Right atrium auricular region (tissue), 2 donors: ENCODE results near the gene VGLL4. TPM values are rescaled to one million over a fixed set of nuclear protein-coding genes. Genes with fewer than 3 reads are reported as not detected.
"Not testable (repeated sequence)": the region's sequence is repeated elsewhere in the genome, so short reads cannot be mapped to it uniquely, and the experiment has no call there.

Experiments used
- DNase-seq: peaks from one replicate; pipeline ENCODE4 v3.0.0-alpha.2; 2019; ENCODE audit warnings: low spot score
- H3K27ac ChIP-seq, 2 donors: fragments of 200-600 bp; sonication (generic); 1 replicate in 1 of 2; 2 replicates in 1 of 2; pipeline ENCODE4 v1.5.1; 2016 to 2019
- H3K27me3 ChIP-seq, 2 donors: fragments of 200-600 bp; sonication (generic); one replicate each; pipeline versions ENCODE4 v1.5.1 to v1.6.0; 2017 to 2019
- H3K36me3 ChIP-seq: fragments of 200-600 bp; sonication (generic); one replicate; pipeline ENCODE4 v1.5.1; 2016
- H3K4me1 ChIP-seq, 2 donors: fragments of 200-600 bp; sonication (generic); one replicate each; pipeline versions ENCODE4 v1.5.1 to v1.6.0; 2017 to 2019
- H3K4me3 ChIP-seq, 2 donors: fragments of 200-600 bp; sonication (generic); 1 replicate in 1 of 2; 2 replicates in 1 of 2; pipeline ENCODE4 v1.5.1; 2017 to 2019; ENCODE audit warnings: mild to moderate bottlenecking in 1 of 2, moderate library complexity in 1 of 2
- H3K9me3 ChIP-seq, 2 donors: fragments of 200-600 bp; sonication (generic); one replicate each; pipeline ENCODE4 v1.5.1; 2019
- CTCF ChIP-seq, 2 donors: fragments of 200-600 bp; sonication (generic); IDR thresholded peaks; one replicate each; pipeline ENCODE4 v1.5.1; 2019; ENCODE audit warnings: antibody characterized with exemption in 2 of 2
- total RNA-seq, 2 donors: library from RNA; depleted of rRNA; stranded (reverse); fragments of >200 nt; gene quantifications; one replicate each; pipeline ENCODE4 v1.1.0, GENCODE V29; 2016

The VGLL4 gene
- total RNA-seq, 2 donors from 2014 or later, result 30.2 to 64.6 TPM

DNA sequence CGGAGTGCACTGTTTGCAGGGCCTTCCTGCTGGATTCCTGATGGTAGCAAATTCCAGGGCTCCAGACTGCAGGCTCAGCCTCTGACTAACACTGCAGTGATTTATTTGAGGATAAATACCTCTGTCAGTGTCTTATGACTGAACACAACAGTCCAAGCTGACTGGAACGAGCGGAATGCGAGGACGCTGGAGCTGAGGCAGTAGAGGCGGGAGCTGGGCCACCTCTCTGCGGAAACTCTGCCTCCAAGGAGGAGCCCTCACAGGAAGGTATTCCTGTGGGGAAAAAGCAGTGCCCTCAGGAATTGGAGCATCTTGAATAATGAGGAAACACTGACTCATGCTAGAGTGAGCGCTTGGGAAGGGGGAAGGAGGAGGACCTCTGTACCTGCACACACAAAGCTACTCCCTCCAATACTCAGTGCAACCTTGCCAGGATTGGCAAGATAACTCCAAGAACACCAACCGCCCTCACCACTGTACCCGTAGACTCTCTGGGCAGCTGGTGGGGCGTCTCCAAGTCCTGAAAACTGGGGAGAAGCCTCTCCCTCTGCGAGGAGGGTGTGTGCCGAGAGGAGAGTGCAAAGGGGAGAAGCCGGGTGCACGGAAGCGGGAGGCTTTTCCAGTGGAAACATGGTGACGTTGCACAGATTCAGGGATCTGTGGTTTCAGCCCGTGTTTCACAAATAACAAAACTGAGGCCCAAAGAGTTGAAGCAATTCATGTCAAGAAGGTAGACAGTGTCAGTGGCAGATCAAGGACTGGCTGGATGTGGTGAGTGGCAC lies 43.0 kb downstream of the VGLL4 start:
- Histone ChIP-seq H3K9me3 (no peaks in the 10 kb centered on the region), H3K4me1 (peaks cover 0 to 75% of the 10 kb centered on the region in 2 donors), H3K27ac (peak overlapping the region; percentile 69 to 88), H3K4me3 (no peak overlapping the region), H3K36me3 (no peaks in the 10 kb centered on the region), H3K27me3 (no peaks in the 10 kb centered on the region)
- peak; percentile 92 for DNase-seq
- TF ChIP-seq CTCF (IDR thresholded peaks at IDR 0.05), result no peak

- DNase-seq, result peak; percentile 56
- Histone ChIP-seq H3K36me3 (no peaks in the 10 kb centered on the region), H3K4me3 (no peak overlapping the region), H3K4me1 (peaks cover 0 to 63% of the 10 kb centered on the region in 2 donors), H3K27me3 (no peaks in the 10 kb centered on the region), H3K27ac (peak overlapping the region; percentile 4 to 88), H3K9me3 (no peaks in the 10 kb centered on the region)
- no peak for TF ChIP-seq CTCF (IDR thresholded peaks at IDR 0.05)
Measured at GRCh38 chr3:11596387-11596786, 47.3 kb downstream of the VGLL4 start.

DNA sequence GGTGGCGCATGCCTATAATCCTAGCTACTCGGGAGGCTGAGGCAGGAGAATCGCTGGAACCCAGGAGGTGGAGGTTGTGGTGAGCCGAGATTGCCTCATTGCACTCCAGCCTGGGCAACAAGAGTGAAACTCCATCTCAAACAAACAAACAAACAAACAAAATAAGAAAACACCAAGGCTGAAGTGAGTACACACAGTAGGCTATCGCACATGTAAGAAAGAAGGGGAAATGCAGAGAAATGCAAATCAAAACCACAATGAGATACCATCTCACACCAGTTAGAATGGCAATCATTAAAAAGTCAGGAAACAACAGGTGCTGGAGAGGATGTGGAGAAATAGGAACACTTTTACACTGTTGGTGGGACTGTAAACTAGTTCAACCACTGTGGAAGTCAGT lies 48.7 kb downstream of the VGLL4 start:
- peaks cover 0 to 63% of the 10 kb centered on the region in 2 donors for H3K4me1 ChIP-seq
- not testable (repeated sequence) for H3K9me3 ChIP-seq, H3K27me3 ChIP-seq, DNase-seq, H3K27ac ChIP-seq, H3K4me3 ChIP-seq, H3K36me3 ChIP-seq

DNA sequence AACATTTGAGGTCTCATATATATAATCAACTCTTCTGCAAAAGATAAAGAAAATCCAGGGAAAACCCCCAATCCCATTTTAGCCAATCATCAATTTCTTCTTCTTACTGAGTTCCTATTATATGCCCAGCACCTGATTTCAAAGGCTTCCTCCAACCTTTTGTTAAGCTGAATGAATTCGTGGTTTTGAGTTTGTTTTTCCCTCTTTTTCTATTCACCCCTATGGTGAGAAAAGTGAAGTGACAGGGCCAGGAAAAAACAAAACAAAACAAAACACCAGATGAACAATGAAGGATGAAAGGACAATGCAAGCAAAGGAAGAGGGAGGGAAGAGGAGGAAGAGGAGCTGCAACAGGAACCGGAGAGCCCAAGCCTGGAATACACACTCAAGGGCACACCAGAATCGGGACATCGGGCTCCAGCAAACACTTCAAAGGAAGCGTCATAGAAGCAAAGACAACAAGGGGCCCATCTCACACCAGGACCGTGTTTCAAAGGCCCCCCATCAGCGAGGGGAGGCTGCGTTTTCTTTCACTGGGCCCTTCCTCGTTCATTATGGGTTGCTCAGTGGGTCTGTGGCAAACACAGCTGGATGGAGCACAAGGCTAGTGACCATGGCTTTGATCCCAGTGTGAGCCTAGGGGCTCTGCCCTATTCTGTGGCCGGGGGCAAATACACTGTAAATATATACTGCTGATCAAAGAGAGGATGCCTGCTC lies 50.2 kb downstream of the VGLL4 start:
- no peaks in the 10 kb centered on the region for H3K27me3 ChIP-seq
- H3K4me1 ChIP-seq, result peaks cover 0 to 70% of the 10 kb centered on the region in 2 donors
- no peak for TF ChIP-seq CTCF (IDR thresholded peaks at IDR 0.05)
- no peak for DNase-seq
- no peaks in the 10 kb centered on the region for H3K36me3 ChIP-seq
- no peak overlapping the region for H3K4me3 ChIP-seq
- H3K9me3 ChIP-seq, result no peaks in the 10 kb centered on the region
- peak overlapping the region; percentile 75 to 85 for H3K27ac ChIP-seq

GRCh38 chr3:11592445-11593298 lies 51.0 kb downstream of the VGLL4 start:
- no peak for TF ChIP-seq CTCF (IDR thresholded peaks at IDR 0.05)
- Histone ChIP-seq H3K4me3 (no peak overlapping the region), H3K27me3 (no peaks in the 10 kb centered on the region), H3K4me1 (peaks cover 0 to 72% of the 10 kb centered on the region in 2 donors), H3K9me3 (no peaks in the 10 kb centered on the region), H3K36me3 (no peaks in the 10 kb centered on the region), H3K27ac (peak overlapping the region; percentile 75 to 85)
- no peak for DNase-seq
